Transverse colon (tissue), 4 donors: ENCODE results near the gene MAPK12. TPM values are rescaled to one million over a fixed set of nuclear protein-coding genes. Genes with fewer than 3 reads are reported as not detected.
A peak's percentile ranks its signal among the peaks of the same experiment; 100 is the strongest.

Experiments
- DNase-seq: peaks from one replicate; pipeline ENCODE4 v3.0.0-alpha.2; 2019
- H3K27ac ChIP-seq, 4 donors: fragments of 200-600 bp; sonication (generic); 2 replicates each; pipeline ENCODE4 v1.5.1; 2016 to 2018; ENCODE audit warnings: inconsistent platforms in 4 of 4
- H3K27me3 ChIP-seq: fragments of 200-600 bp; sonication (generic); 2 replicates; pipeline ENCODE4 v1.5.1; 2017; ENCODE audit warnings: inconsistent platforms
- H3K36me3 ChIP-seq, 4 donors: fragments of 200-600 bp; sonication (generic); 2 replicates each; pipeline ENCODE4 v1.5.1; 2017 to 2019; ENCODE audit warnings: inconsistent platforms in 4 of 4
- H3K4me1 ChIP-seq, 4 donors: fragments of 200-600 bp; sonication (generic); 2 replicates each; pipeline ENCODE4 v1.5.1; 2017 to 2020; ENCODE audit warnings: inconsistent platforms in 4 of 4
- H3K4me3 ChIP-seq, 4 donors: fragments of 200-600 bp; sonication (generic); 1 replicate in 1 of 4; 2 replicates in 3 of 4; pipeline versions ENCODE4 v1.5.1 to v1.6.1; 2017 to 2019; ENCODE audit warnings: inconsistent platforms in 4 of 4
- H3K9me3 ChIP-seq, 2 donors: fragments of 200-600 bp; sonication (generic); 2 replicates each; pipeline ENCODE4 v1.5.1; 2017 to 2019; ENCODE audit warnings: inconsistent platforms in 2 of 2
- EP300 ChIP-seq: sonication (generic); formaldehyde crosslinking; IDR thresholded peaks from one replicate; pipeline ENCODE4 v1.6.1; 2017; ENCODE audit warnings: antibody characterized with exemption, low read depth
- POLR2A ChIP-seq: fragments of 450-650 bp; IDR thresholded peaks from one replicate; pipeline ENCODE4 v1.6.1; 2016; ENCODE audit warnings: antibody characterized with exemption, mild to moderate bottlenecking, moderate library complexity
- POLR2AphosphoS5 ChIP-seq, 3 donors: sonication (generic); formaldehyde crosslinking; IDR thresholded peaks; one replicate each; pipeline ENCODE4 v1.6.1; 2016; ENCODE audit warnings: antibody characterized with exemption in 3 of 3
- WGBS, 2 donors: methylation state at CpG; one replicate each; pipeline ENCODE4 v1.1.5; 2018; ENCODE audit warnings: low coverage in 1 of 2; 5-methylcytosine and 5-hydroxymethylcytosine counted together
- in situ Hi-C, 4 donors: fragments of 200-750 bp; cut with MboI; loops; one replicate each; pipeline versions ENCODE4 v1.15.0 to v1.15.1; 2017; ENCODE audit warnings: low sequenced_read_pairs in 3 of 4, low pct_ligation_motif_present in 1 of 4, low pct_unique_long_range_greater_than_20kb in 1 of 4
- intact Hi-C: fragments of 100-400 bp; cut with DNase I; formaldehyde crosslinking; loops from one replicate; pipeline ENCODE4 v1.15.1; 2023; ENCODE audit warnings: low total_unique reads
- total RNA-seq, 4 donors: library from RNA; depleted of rRNA; stranded (reverse); fragments of >200 nt; gene quantifications; one replicate each; pipeline ENCODE4 v1.1.0, GENCODE V29; 2016
- TF ChIP-seq, protein P1 (sequence below), 5 experiments: fragments of 200-600 bp in 3 of 5; fragments of 450-650 bp in 2 of 5; sonication (generic) in 3 of 5; IDR thresholded peaks; 1 replicate in 2 of 5; 2 replicates in 3 of 5; pipeline ENCODE4 v1.5.1; 2016 to 2017; ENCODE audit warnings: antibody characterized with exemption in 5 of 5, inconsistent platforms in 3 of 5, mild to moderate bottlenecking in 2 of 5, moderate library complexity in 1 of 5

MAPK12 gene
- total RNA-seq, 4 donors from 2014 or later = 1.1 to 9.4 (median 3.3) TPM

DNA sequence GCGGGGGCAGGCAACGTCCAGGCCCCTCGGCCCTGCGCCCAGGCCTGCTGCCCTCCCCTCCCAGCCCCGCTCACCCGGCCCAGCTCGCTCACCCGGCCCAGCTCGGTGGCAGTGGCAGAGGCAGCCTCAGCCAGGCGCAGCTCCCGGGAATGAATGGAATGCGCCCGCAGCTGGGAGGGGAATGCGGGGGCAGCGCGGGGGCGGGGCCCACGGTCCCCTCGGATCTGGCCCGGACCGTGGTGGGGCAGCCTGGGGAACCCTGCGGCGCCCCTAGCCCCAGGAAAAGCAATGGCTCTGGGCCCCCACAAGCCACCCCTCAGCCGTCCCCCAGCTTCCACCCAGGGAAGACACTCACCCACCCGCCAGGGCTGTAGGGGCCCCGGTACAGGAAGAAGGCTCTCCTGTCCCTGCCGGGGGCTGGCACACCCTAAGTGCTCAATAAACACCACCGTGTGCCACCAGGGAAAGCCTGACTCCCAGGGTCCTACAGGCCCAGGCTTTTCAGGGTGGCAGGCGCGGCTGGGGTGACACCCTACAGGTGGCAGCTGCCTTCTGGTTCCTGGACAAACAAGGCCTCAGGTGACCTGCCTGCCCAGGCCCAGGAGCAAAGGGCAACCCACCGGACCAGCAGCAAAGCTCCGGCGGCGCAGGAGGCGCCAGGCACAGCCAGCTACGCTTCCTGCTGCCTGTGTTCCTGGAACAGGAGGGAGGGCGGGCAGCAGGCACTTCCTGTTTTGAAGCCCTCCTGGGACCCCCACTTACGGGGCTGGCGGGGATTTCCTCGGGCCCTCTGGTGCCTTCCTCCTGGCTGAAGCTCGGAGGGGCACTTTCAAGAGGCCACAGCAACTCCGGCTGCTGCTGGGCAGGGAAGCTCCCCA lies 32.2 kb upstream of the MAPK12 start:
- H3K27me3 ChIP-seq = no peaks in the 10 kb centered on the region
- intact Hi-C loops (no loop called here), in situ Hi-C loops (no loop called here)
- peak overlapping the region; percentile 78 to 94 (median 88) for H3K27ac ChIP-seq
- peaks cover 50 to 57% (median 52%) of the 10 kb centered on the region in 4 donors for H3K4me1 ChIP-seq
- peak overlapping the region in 3 of 4 donors; percentile 4 to 38 (median 24) for H3K4me3 ChIP-seq
- H3K36me3 ChIP-seq = peaks cover 0 to 17% (median 4%) of the 10 kb centered on the region in 4 donors
- H3K9me3 ChIP-seq = no peaks in the 10 kb centered on the region
- 15% methylated on average over 34 of the region's 42 CpGs; no CpG with 5 or more reads in 1 of the 2 donors for WGBS, 2 donors
- peak; percentile 54 for TF ChIP-seq POLR2A
- TF ChIP-seq POLR2AphosphoS5 (IDR thresholded peaks at IDR 0.05) = peak in 2 of 3 donors; percentile 75 to 77
- TF ChIP-seq, protein P1, sequence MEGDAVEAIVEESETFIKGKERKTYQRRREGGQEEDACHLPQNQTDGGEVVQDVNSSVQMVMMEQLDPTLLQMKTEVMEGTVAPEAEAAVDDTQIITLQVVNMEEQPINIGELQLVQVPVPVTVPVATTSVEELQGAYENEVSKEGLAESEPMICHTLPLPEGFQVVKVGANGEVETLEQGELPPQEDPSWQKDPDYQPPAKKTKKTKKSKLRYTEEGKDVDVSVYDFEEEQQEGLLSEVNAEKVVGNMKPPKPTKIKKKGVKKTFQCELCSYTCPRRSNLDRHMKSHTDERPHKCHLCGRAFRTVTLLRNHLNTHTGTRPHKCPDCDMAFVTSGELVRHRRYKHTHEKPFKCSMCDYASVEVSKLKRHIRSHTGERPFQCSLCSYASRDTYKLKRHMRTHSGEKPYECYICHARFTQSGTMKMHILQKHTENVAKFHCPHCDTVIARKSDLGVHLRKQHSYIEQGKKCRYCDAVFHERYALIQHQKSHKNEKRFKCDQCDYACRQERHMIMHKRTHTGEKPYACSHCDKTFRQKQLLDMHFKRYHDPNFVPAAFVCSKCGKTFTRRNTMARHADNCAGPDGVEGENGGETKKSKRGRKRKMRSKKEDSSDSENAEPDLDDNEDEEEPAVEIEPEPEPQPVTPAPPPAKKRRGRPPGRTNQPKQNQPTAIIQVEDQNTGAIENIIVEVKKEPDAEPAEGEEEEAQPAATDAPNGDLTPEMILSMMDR (IDR thresholded peaks at IDR 0.05) = peak in 3 of 5 experiments; percentile 14 to 39 (median 34)
- no peak for TF ChIP-seq EP300
- peak; percentile 85 for DNase-seq

DNA sequence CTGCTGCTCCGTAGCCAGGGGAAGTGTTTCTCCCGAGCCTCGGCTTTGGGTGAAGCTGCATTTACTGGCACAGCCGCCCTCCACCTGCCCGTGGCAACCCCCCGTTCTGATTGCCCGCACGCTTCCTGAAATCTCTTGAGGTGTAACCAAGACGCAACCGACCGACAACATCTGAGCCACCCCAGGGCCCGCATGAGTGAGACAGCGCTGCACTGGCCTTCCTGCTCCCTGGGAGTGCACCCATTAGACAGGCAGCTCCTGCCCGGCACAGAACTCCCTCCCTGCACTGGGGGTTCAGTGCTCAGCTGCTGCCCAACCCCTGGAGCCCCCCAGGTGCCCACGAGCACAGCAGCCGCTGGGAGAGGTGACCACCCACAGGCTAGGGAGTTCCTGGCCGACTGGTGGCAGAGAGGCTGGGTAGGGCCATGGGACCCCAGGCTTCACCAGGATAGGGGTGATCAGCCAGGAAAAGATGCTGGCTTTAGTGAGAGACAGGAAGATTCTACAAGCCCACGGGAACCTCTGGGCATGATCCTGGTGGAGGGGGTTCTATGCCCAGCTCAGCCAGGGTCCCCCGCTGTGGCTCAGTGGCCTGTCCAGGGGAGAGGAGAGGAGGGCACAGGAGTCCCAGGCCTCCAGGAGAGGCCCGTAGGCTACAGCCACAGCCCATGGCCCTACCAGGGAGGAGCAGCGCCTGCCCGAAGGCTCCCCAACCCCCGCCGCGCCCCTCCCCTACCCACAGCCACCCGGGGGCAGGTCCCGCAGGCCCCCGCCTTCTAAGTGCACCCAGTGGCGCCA lies 31.4 kb upstream of the MAPK12 start:
- H3K27ac ChIP-seq = peak overlapping the region; percentile 78 to 94 (median 88)
- intact Hi-C loops = no loop called here
- H3K36me3 ChIP-seq = peaks cover 0 to 24% (median 7%) of the 10 kb centered on the region in 4 donors
- H3K27me3 ChIP-seq = no peaks in the 10 kb centered on the region
- no peak for DNase-seq
- peak overlapping the region in 3 of 4 donors; percentile 4 to 38 (median 24) for H3K4me3 ChIP-seq
- no peak for TF ChIP-seq POLR2AphosphoS5 (IDR thresholded peaks at IDR 0.05)
- TF ChIP-seq, protein P1 (IDR thresholded peaks at IDR 0.05) = no peak
- TF ChIP-seq EP300 = no peak
- TF ChIP-seq POLR2A = no peak
- WGBS, 2 donors = 49 to 80% methylated on average over 1 to 20 of the region's 29 CpGs
- in situ Hi-C loops = no loop called here
- no peaks in the 10 kb centered on the region for H3K9me3 ChIP-seq
- H3K4me1 ChIP-seq = peaks cover 43 to 49% (median 44%) of the 10 kb centered on the region in 4 donors

DNA sequence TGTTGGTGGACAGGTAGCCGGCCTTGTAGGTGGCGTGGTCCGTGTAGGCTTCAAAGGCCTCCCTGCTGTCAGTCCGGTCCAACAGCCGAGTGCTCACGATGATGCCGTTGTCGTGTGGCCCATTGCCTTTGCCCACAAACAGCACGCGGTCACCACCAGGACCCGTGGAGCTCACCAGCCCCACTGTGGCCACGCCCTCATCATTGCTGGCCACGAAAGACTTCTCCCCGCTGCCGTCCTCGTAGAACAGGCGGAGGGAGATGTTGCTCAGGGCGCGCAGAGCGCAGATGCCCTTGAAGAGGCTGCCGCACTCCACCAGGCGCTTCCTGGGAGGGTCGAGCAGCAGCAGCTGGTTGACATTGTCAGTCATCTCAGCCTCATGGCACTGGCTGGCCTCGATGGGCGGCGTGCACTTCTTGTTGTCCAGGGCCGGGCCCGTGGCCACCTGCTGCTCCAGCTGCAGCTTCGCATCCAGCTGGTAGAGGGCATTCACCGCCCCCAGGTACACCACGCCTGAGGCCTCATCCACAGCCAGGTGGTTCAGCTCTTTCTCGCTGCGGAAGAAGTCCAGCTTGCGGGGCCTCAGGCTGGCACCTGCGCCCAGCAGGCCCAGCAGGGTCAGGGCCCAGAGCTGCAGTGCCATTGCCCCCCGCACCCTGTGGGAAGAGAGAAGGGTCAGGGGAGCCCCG lies 28.6 kb upstream of the MAPK12 start:
- WGBS, 2 donors = 90% methylated on average over 36 of the region's 37 CpGs; no CpG with 5 or more reads in 1 of the 2 donors
- H3K4me1 ChIP-seq = peaks cover 25 to 28% (median 27%) of the 10 kb centered on the region in 4 donors

DNA sequence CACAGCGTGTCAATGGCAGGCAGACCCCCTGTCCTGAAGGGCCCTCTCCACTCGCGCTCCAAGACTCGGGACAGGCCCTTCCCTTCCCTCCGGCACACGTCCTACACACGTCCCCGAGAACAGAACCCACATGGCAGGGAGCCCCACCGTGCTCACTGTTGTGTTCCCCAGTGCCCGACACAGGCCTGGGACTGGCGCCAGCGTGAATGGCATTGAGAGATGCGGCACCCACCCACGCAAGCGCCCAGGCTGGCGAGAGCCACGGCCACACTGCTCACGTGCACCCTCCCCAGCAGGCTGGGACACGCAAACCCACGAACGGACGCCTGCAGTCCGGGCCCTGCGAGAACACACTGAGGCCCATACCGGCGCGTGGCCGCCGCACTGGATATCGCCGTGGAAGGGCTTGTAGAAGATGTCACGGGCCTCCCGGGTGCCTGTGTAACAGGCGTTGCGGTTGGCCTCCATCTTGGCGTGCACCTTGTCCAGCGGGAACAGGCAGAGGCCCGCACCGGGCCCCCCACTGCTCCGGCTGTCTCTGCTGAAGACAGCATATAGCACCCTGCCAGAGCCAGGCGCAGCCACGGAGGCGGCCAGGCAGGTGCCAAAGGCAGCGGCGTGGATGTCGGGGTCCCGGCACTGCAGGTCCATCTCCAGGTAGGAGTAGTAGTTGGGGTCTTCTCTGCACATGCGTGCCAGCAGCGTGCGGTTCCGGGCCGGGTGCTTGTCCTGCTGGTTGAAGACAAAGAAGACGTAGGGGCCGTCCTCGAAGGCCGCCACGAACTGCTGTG lies 27.9 kb upstream of the MAPK12 start:
- peaks cover 0 to 46% (median 18%) of the 10 kb centered on the region in 4 donors for H3K36me3 ChIP-seq

More for the DNA sequence above, 28.6 kb upstream of the MAPK12 start:
- H3K27ac ChIP-seq = no peak overlapping the region
- no peaks in the 10 kb centered on the region for H3K9me3 ChIP-seq
- intact Hi-C loops (no loop called here), in situ Hi-C loops (no loop called here)
- peaks cover 0 to 46% (median 18%) of the 10 kb centered on the region in 4 donors for H3K36me3 ChIP-seq
- no peak for TF ChIP-seq EP300
- DNase-seq = no peak
- H3K27me3 ChIP-seq = no peaks in the 10 kb centered on the region
- H3K4me3 ChIP-seq = no peak overlapping the region

More for the DNA sequence above, 27.9 kb upstream of the MAPK12 start:
- DNase-seq = no peak
- TF ChIP-seq, protein P1 (IDR thresholded peaks at IDR 0.05) = no peak
- no peak for TF ChIP-seq POLR2A
- no peak for TF ChIP-seq EP300
- no peak for TF ChIP-seq POLR2AphosphoS5 (IDR thresholded peaks at IDR 0.05)
- Histone ChIP-seq H3K4me1 (peaks cover 20 to 21% (median 21%) of the 10 kb centered on the region in 4 donors), H3K27ac (no peak overlapping the region), H3K27me3 (no peaks in the 10 kb centered on the region), H3K9me3 (no peaks in the 10 kb centered on the region), H3K4me3 (no peak overlapping the region)
- in situ Hi-C loops (no loop called here), intact Hi-C loops (no loop called here)
- WGBS, 2 donors = 96% methylated on average over 51 of the region's 57 CpGs; no CpG with 5 or more reads in 1 of the 2 donors
